Upper lobe of right lung (tissue), 1 donor: ENCODE measurements around the gene PWP1. TPM values are rescaled to one million over a fixed set of nuclear protein-coding genes. Genes with fewer than 3 reads are reported as not detected.

Experiments used
- ATAC-seq: fragments of 200-7000 bp; cut with Tn5 transposase; one replicate; pipeline ENCODE4 v1.9.1; 2020; ENCODE audit warnings: mild to moderate bottlenecking, moderate library complexity
- DNase-seq: peaks from one replicate; pipeline ENCODE4 v3.0.0-alpha.2; 2020
- H3K27ac ChIP-seq: fragments of 200-600 bp; one replicate; pipeline ENCODE4 v1.8.0; 2022
- H3K27me3 ChIP-seq: fragments of 200-600 bp; one replicate; pipeline ENCODE4 v1.8.0; 2022; ENCODE audit warnings: mild to moderate bottlenecking
- H3K36me3 ChIP-seq: fragments of 200-600 bp; one replicate; pipeline ENCODE4 v1.8.0; 2022
- H3K4me1 ChIP-seq: fragments of 200-600 bp; one replicate; pipeline ENCODE4 v1.8.0; 2022
- H3K4me3 ChIP-seq: fragments of 200-600 bp; one replicate; pipeline ENCODE4 v1.8.0; 2022; ENCODE audit warnings: mild to moderate bottlenecking
- H3K9me3 ChIP-seq: fragments of 200-600 bp; one replicate; pipeline ENCODE4 v1.8.0; 2022
- CTCF ChIP-seq: fragments of 200-600 bp; IDR thresholded peaks from one replicate; pipeline ENCODE4 v1.8.0; 2022; ENCODE audit warnings: antibody characterized with exemption
- intact Hi-C: fragments of 100-400 bp; cut with DNase I; formaldehyde crosslinking; loops from one replicate; pipeline ENCODE4 v1.11.0; 2022
- total RNA-seq: library from RNA; stranded (reverse); fragmentation: NEBNext Ultra II Directional; extraction: Animal tissue kit (Norgen Biotek cat#: 25700); gene quantifications from one replicate; pipeline ENCODE4 v1.2.1, GENCODE V29; 2021
- donor health status: DM: no; HTN: yes; CAD: no; lungs with severe emphysema.

The PWP1 gene
- total RNA-seq, 1 donor from 2014 or later, result 25.8 TPM

GRCh38 chr12:107736914-107737313 is 51.3 kb downstream of the PWP1 start:
- no peak overlapping the region for H3K4me3 ChIP-seq
- peak; percentile 34 for ATAC-seq
- no peak for TF ChIP-seq CTCF
- no peak for DNase-seq
- no peaks in the 10 kb centered on the region for H3K9me3 ChIP-seq
- intact Hi-C loops, result no loop called here
- H3K27ac ChIP-seq, result no peak overlapping the region
- no peaks in the 10 kb centered on the region for H3K4me1 ChIP-seq
- no peaks in the 10 kb centered on the region for H3K27me3 ChIP-seq
- peaks cover 93% of the 10 kb centered on the region for H3K36me3 ChIP-seq

GRCh38 chr12:107748472-107748871 is 62.9 kb downstream of the PWP1 start:
- Histone ChIP-seq H3K36me3 (peaks cover 92% of the 10 kb centered on the region), H3K9me3 (no peaks in the 10 kb centered on the region), H3K4me1 (no peaks in the 10 kb centered on the region), H3K27ac (no peak overlapping the region), H3K27me3 (no peaks in the 10 kb centered on the region), H3K4me3 (no peak overlapping the region)
- no peak for TF ChIP-seq CTCF
- intact Hi-C loops, result no loop called here
- no peak for DNase-seq
- no peak for ATAC-seq

GRCh38 chr12:107749083-107749482 is 63.5 kb downstream of the PWP1 start:
- ATAC-seq, result no peak
- no peak for DNase-seq
- peaks cover 92% of the 10 kb centered on the region for H3K36me3 ChIP-seq

GRCh38 chr12:107759410-107759809 is 73.8 kb downstream of the PWP1 start:
- ATAC-seq (no peak), DNase-seq (no peak)
- intact Hi-C loops, result loop anchor here (10.0 kb wide), 1 partner anchor 65 kb away; no protein-coding TSS in a partner anchor
- no peak overlapping the region for H3K27ac ChIP-seq
- peaks cover 21% of the 10 kb centered on the region for H3K4me1 ChIP-seq
- peak overlapping the region; percentile 83 for H3K4me3 ChIP-seq
- no peaks in the 10 kb centered on the region for H3K9me3 ChIP-seq
- TF ChIP-seq CTCF, result no peak
- peaks cover 31% of the 10 kb centered on the region for H3K36me3 ChIP-seq
- H3K27me3 ChIP-seq, result no peaks in the 10 kb centered on the region

More at GRCh38 chr12:107749083-107749482, 63.5 kb downstream of the PWP1 start:
- TF ChIP-seq CTCF, result no peak
- Histone ChIP-seq H3K27me3 (no peaks in the 10 kb centered on the region), H3K4me3 (no peak overlapping the region), H3K4me1 (no peaks in the 10 kb centered on the region), H3K27ac (no peak overlapping the region), H3K9me3 (no peaks in the 10 kb centered on the region)
- intact Hi-C loops, result no loop called here

- peaks cover 21% of the 10 kb centered on the region for H3K4me1 ChIP-seq
- TF ChIP-seq CTCF, result no peak
- intact Hi-C loops, result no loop called here
Measured at GRCh38 chr12:107760207-107760808, 74.7 kb downstream of the PWP1 start.

More at GRCh38 chr12:107760207-107760808, 74.7 kb downstream of the PWP1 start:
- H3K36me3 ChIP-seq, result peaks cover 22% of the 10 kb centered on the region
- peak overlapping the region; percentile 82 for H3K27ac ChIP-seq
- peak overlapping the region; percentile 83 for H3K4me3 ChIP-seq
- no peaks in the 10 kb centered on the region for H3K9me3 ChIP-seq
- DNase-seq (peak; percentile 74), ATAC-seq (peak; percentile 3)
- H3K27me3 ChIP-seq, result no peaks in the 10 kb centered on the region
